Caki2 (cell line): ENCODE measurements around the gene ANP32B. TPM values are rescaled to one million over a fixed set of nuclear protein-coding genes. Genes with fewer than 3 reads are reported as not detected.
"Not testable (repeated sequence)": the region's sequence is repeated elsewhere in the genome, so short reads cannot be mapped to it uniquely, and the experiment has no call there.

Experiments used
- DNase-seq: peaks from one replicate; pipeline ENCODE4 v3.0.0-alpha.2; 2015; ENCODE audit warnings: low read depth
- in situ Hi-C: cut with HindIII; loops from 2 replicates; pipeline ENCODE4 v1.10.0; 2016; ENCODE audit warnings: low sequenced_read_pairs, low pct_unique_long_range_greater_than_20kb, mixed read lengths
- total RNA-seq: library from RNA; depleted of rRNA; stranded (reverse); fragments of >200 nt; shearing (Covaris generic); gene quantifications from 2 replicates; pipeline ENCODE4 v1.2.3, GENCODE V29; 2014; ENCODE audit warnings: low replicate concordance

The ANP32B gene
- total RNA-seq, 1 experiment from 2014 or later, result 7.2 TPM

- DNase-seq, in situ Hi-C loops: not testable (repeated sequence)
These were observed 22.3 kb upstream of the ANP32B start for GRCh38 chr9:97960678-97961328.

GRCh38 chr9:97961361-97961760 is 21.8 kb upstream of the ANP32B start:
- no peak for DNase-seq

GRCh38 chr9:97962136-97962535 is 21.0 kb upstream of the ANP32B start:
- no peak for DNase-seq
- in situ Hi-C loops, result no loop called here

More at GRCh38 chr9:97961361-97961760, 21.8 kb upstream of the ANP32B start:
- in situ Hi-C loops, result no loop called here

- no peak for DNase-seq
- in situ Hi-C loops, result no loop called here
These were observed 20.6 kb upstream of the ANP32B start for GRCh38 chr9:97962575-97962974.

GRCh38 chr9:97963232-97963631 is 19.9 kb upstream of the ANP32B start:
- DNase-seq, result no peak
- in situ Hi-C loops, result no loop called here

GRCh38 chr9:97964901-97965300 is 18.2 kb upstream of the ANP32B start:
- in situ Hi-C loops, result no loop called here
- DNase-seq, result no peak

- in situ Hi-C loops, result no loop called here
- no peak for DNase-seq
These were observed 16.6 kb upstream of the ANP32B start for GRCh38 chr9:97966493-97966892.

GRCh38 chr9:97969014-97969413 is 14.1 kb upstream of the ANP32B start:
- in situ Hi-C loops, result no loop called here
- no peak for DNase-seq

- in situ Hi-C loops, result no loop called here
These were observed 13.0 kb upstream of the ANP32B start for GRCh38 chr9:97970165-97970564.

GRCh38 chr9:97972753-97973152 is 10.4 kb upstream of the ANP32B start:
- in situ Hi-C loops, result no loop called here

More at GRCh38 chr9:97970165-97970564, 13.0 kb upstream of the ANP32B start:
- DNase-seq, result no peak

GRCh38 chr9:97975376-97975775 is 7.8 kb upstream of the ANP32B start:
- in situ Hi-C loops, result no loop called here
- DNase-seq, result no peak

More at GRCh38 chr9:97972753-97973152, 10.4 kb upstream of the ANP32B start:
- DNase-seq, result no peak

- DNase-seq, in situ Hi-C loops: not testable (repeated sequence)
These were observed 6.5 kb upstream of the ANP32B start for GRCh38 chr9:97976633-97977032.

- no peak for DNase-seq
- in situ Hi-C loops, result no loop called here
These were observed 4.6 kb upstream of the ANP32B start for GRCh38 chr9:97978371-97979130.

GRCh38 chr9:97979788-97980478 is 3.2 kb upstream of the ANP32B start:
- DNase-seq, result no peak
- in situ Hi-C loops, result no loop called here

GRCh38 chr9:97980479-97980803 is 2.7 kb upstream of the ANP32B start:
- in situ Hi-C loops, result no loop called here

GRCh38 chr9:97980918-97981845 is 2.0 kb upstream of the ANP32B start:
- in situ Hi-C loops, result no loop called here
- no peak for DNase-seq

More at GRCh38 chr9:97980479-97980803, 2.7 kb upstream of the ANP32B start:
- DNase-seq, result no peak

GRCh38 chr9:97981846-97982682 is 1.1 kb upstream of the ANP32B start:
- in situ Hi-C loops, result no loop called here

More at GRCh38 chr9:97981846-97982682, 1.1 kb upstream of the ANP32B start:
- no peak for DNase-seq
